Adrenal gland (tissue), 12 donors: ENCODE measurements around the gene PRR3. TPM values are rescaled to one million over a fixed set of nuclear protein-coding genes. Genes with fewer than 3 reads are reported as not detected.

Source experiments
- DNase-seq, 7 donors: peaks; one replicate each; pipeline ENCODE4 v3.0.0-alpha.2; 2019 to 2020
- H3K27ac ChIP-seq, 5 donors: fragments of 200-600 bp; sonication (generic) in 4 of 5; 1 replicate in 3 of 5; 2 replicates in 2 of 5; pipeline versions ENCODE4 v1.5.1 to v1.8.0; 2016 to 2020; ENCODE audit warnings: mild to moderate bottlenecking in 1 of 5
- H3K27me3 ChIP-seq: fragments of 200-600 bp; 2 replicates; pipeline ENCODE4 v1.8.0; 2021
- H3K36me3 ChIP-seq, 2 donors: fragments of 200-600 bp; replicated peaks in 1 of 2; 1 replicate in 1 of 2; 2 replicates in 1 of 2; pipeline versions ENCODE4 v1.5.1 to v1.8.0; 2018 to 2022
- H3K4me1 ChIP-seq, 2 donors: fragments of 200-600 bp; replicated peaks in 1 of 2; 1 replicate in 1 of 2; 2 replicates in 1 of 2; pipeline versions ENCODE4 v1.5.1 to v1.8.0; 2018 to 2021
- H3K4me3 ChIP-seq, 4 donors: fragments of 200-600 bp; sonication (generic) in 3 of 4; one replicate each; pipeline ENCODE4 v1.5.1; 2016 to 2018
- H3K9me3 ChIP-seq, 3 donors: fragments of 200-600 bp; sonication (generic) in 1 of 3; replicated peaks in 1 of 3; 1 replicate in 2 of 3; 2 replicates in 1 of 3; pipeline versions ENCODE4 v1.5.1 to v1.8.0; 2016 to 2021
- POLR2A ChIP-seq, 2 donors: fragments of 450-650 bp; IDR thresholded peaks; one replicate each; pipeline ENCODE4 v1.6.1; 2017; ENCODE audit warnings: antibody characterized with exemption in 2 of 2, mild to moderate bottlenecking in 2 of 2, moderate library complexity in 1 of 2
- WGBS, 4 donors: extraction: QIAGEN DNeasy Blood & Tissue Kit in 2 of 4; methylation state at CpG; one replicate each; pipeline versions ENCODE4 v1.1.5 to v1.1.7; 2013 to 2017; 5-methylcytosine and 5-hydroxymethylcytosine counted together
- intact Hi-C, 2 donors: fragments of 100-400 bp; cut with DNase I; formaldehyde crosslinking; loops; one replicate each; pipeline versions ENCODE4 v1.14.1 to v1.15.0; 2022 to 2023
- polyA plus RNA-seq, 3 donors: library from polyadenylated mRNA; stranded (reverse); fragments of 200-250 nt in 2 of 3; fragments of 350-450 nt in 1 of 3; fragmentation: Illumina TruSeq in 1 of 3; extraction: RNeasy Lipid Tissue Mini Kit (QIAGEN cat#74804) in 1 of 3; gene quantifications; one replicate each; pipeline ENCODE4 v1.2.3, GENCODE V29; 2013 to 2014
- total RNA-seq, 9 donors: library from RNA; depleted of rRNA in 4 of 9; stranded (reverse); fragments of >200 nt in 4 of 9; fragments of 120-200 nt in 1 of 9; fragmentation: NEBNext Ultra II Directional in 1 of 9; extraction: Animal tissue kit (Norgen Biotek cat#: 25700) in 1 of 9; gene quantifications; one replicate each; pipeline versions ENCODE4 v1.1.0 to v1.2.4, GENCODE V29; 2013 to 2023
- TF ChIP-seq, protein P1 (sequence below), 6 experiments: fragments of 450-650 bp in 4 of 6; fragments of 200-600 bp in 2 of 6; sonication (generic) in 1 of 6; IDR thresholded peaks; 1 replicate in 5 of 6; 2 replicates in 1 of 6; pipeline versions ENCODE4 v1.5.1 to v1.8.0; 2016 to 2021; ENCODE audit warnings: antibody characterized with exemption in 6 of 6, mild to moderate bottlenecking in 2 of 6, moderate library complexity in 1 of 6
- donor health status: healthy with polysubstance abuse.
- donor health status: Bipolar disorder and iron deficiency.
- donor health status: DM: yes; HTN: yes; CAD: no.
- donor health status: DM: no; HTN: no; CAD: no.
- donor health status: DM: no; HTN: no; CAD: no.
- donor health status: DM: yes; HTN: yes; CAD: no.

The PRR3 gene
- total and polyA plus RNA-seq, 12 donors: 1.8 to 25.5 (median 12.1) TPM

DNA sequence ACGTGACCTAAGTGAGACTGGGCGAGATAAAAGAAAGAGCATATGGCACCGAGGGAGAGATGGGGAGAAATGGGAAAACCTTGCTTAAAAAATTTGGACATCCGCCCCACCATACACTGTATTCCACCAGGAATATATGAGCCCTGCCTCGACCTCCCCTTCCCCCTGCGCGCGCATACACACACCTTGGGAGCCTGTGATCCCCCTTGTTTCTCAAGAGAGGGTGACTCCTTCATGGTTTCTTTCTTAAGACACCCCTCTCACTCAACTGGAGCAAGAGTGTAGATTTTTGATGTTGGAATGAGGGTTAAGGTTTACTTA is 14.6 kb downstream of the PRR3 start:
- no peaks in the 10 kb centered on the region for H3K27me3 ChIP-seq
- H3K4me3 ChIP-seq: peak overlapping the region; percentile 37 to 85 (median 78)
- 0 to 3% (median 0%) methylated on average over 8 of the region's 8 CpGs for WGBS, 4 donors
- intact Hi-C loops: no loop called here
- DNase-seq: no peak
- no peaks in the 10 kb centered on the region for H3K9me3 ChIP-seq
- H3K36me3 ChIP-seq: peaks cover 0 to 4% of the 10 kb centered on the region in 2 donors
- TF ChIP-seq, protein P1, sequence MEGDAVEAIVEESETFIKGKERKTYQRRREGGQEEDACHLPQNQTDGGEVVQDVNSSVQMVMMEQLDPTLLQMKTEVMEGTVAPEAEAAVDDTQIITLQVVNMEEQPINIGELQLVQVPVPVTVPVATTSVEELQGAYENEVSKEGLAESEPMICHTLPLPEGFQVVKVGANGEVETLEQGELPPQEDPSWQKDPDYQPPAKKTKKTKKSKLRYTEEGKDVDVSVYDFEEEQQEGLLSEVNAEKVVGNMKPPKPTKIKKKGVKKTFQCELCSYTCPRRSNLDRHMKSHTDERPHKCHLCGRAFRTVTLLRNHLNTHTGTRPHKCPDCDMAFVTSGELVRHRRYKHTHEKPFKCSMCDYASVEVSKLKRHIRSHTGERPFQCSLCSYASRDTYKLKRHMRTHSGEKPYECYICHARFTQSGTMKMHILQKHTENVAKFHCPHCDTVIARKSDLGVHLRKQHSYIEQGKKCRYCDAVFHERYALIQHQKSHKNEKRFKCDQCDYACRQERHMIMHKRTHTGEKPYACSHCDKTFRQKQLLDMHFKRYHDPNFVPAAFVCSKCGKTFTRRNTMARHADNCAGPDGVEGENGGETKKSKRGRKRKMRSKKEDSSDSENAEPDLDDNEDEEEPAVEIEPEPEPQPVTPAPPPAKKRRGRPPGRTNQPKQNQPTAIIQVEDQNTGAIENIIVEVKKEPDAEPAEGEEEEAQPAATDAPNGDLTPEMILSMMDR (IDR thresholded peaks at IDR 0.05): no peak
- no peak for TF ChIP-seq POLR2A (IDR thresholded peaks at IDR 0.05)
- H3K4me1 ChIP-seq: peaks cover 5 to 43% of the 10 kb centered on the region in 2 donors
- H3K27ac ChIP-seq: peak overlapping the region; percentile 73 to 96 (median 88)

DNA sequence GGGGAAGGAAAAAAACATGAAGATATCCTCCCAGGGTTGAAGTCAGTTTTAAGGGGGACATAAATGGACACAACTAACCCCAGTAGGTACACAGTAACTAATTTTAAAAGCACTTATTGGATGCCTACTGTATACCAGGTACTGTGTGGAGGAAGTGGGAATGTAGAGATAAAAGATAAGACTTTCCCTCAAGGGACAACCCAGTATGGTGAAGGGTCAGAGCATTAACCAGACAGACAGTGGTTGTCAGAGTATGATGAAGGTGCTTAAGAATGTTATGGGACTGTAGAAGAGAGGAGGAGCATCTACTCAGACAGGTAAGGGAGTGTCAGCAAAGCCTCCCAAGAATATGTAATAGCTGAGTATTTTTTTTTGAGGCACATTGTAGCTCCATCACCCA is 15.1 kb downstream of the PRR3 start:
- H3K27ac ChIP-seq: peak overlapping the region in 3 of 5 donors; percentile 83 to 96 (median 93)
- intact Hi-C loops: no loop called here

DNA sequence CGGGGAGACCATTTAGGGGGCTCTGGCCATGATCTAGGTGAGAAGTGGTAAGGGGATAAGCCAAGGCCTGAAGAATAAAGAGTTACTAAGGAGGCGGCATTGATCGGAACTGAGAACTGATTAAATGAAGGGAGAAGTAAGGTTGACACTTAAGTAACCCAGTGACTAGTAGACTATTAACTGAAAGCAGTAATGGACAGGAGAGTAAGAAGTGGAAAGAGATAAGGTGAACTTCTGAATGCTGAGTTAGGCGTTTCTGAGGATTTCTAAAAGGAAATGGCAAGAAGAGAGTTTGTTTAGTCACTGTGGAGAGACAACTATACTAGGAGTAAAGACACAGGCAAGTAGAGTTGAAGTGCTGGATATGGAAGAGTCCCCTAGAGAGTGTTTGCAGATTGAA is 16.0 kb downstream of the PRR3 start:
- Histone ChIP-seq H3K27me3 (no peaks in the 10 kb centered on the region), H3K4me3 (no peak overlapping the region), H3K27ac (no peak overlapping the region), H3K9me3 (no peaks in the 10 kb centered on the region), H3K4me1 (peaks cover 5 to 43% of the 10 kb centered on the region in 2 donors), H3K36me3 (peaks cover 0 to 18% of the 10 kb centered on the region in 2 donors)
- intact Hi-C loops: no loop called here
- DNase-seq: no peak
- WGBS, 4 donors: 57 to 75% (median 67%) methylated on average over 4 of the region's 4 CpGs
- TF ChIP-seq, protein P1 (IDR thresholded peaks at IDR 0.05): no peak
- no peak for TF ChIP-seq POLR2A (IDR thresholded peaks at IDR 0.05)

More for the DNA sequence above, 15.1 kb downstream of the PRR3 start:
- Histone ChIP-seq H3K4me1 (peaks cover 5 to 43% of the 10 kb centered on the region in 2 donors), H3K27me3 (no peaks in the 10 kb centered on the region), H3K9me3 (no peaks in the 10 kb centered on the region), H3K36me3 (peaks cover 0 to 8% of the 10 kb centered on the region in 2 donors), H3K4me3 (peak overlapping the region in 2 of 4 donors; percentile 71 to 85)
- no peak for DNase-seq
- no peak for TF ChIP-seq POLR2A (IDR thresholded peaks at IDR 0.05)
- TF ChIP-seq, protein P1 (IDR thresholded peaks at IDR 0.05): no peak

DNA sequence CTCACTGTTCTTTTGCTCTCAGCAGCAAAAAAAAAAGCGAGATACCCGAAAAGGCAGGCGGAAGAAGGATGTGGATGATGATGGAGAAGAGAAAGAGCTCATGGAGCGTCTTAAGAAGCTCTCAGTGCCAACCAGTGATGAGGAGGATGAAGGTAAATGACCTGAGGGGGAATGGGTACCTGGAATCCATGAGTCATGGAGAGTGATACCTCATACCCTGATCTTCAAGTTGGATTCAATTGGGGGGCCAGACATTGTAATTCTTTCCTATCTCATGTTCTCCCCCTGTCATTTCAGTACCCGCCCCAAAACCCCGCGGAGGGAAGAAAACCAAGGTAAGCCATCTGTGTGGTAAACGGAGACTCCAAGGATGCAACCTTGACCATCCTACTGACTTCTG is 21.0 kb downstream of the PRR3 start:
- peaks cover 0 to 18% of the 10 kb centered on the region in 2 donors for H3K4me1 ChIP-seq
- H3K27ac ChIP-seq: no peak overlapping the region
- intact Hi-C loops: no loop called here
- no peak overlapping the region for H3K4me3 ChIP-seq
- DNase-seq: no peak
- H3K36me3 ChIP-seq: peaks cover 0 to 66% of the 10 kb centered on the region in 2 donors
- no peaks in the 10 kb centered on the region for H3K27me3 ChIP-seq
- WGBS, 4 donors: 86 to 93% (median 87%) methylated on average over 8 of the region's 8 CpGs
- H3K9me3 ChIP-seq: no peaks in the 10 kb centered on the region
- TF ChIP-seq, protein P1 (IDR thresholded peaks at IDR 0.05): no peak
- TF ChIP-seq POLR2A (IDR thresholded peaks at IDR 0.05): no peak
